OCI-LY7 (cell line): ENCODE data around the gene GTPBP2. TPM values are rescaled to one million over a fixed set of nuclear protein-coding genes. Genes with fewer than 3 reads are reported as not detected.

Experiments
- BruUV-seq: library from RNA; stranded (reverse); fragments of 400-500 nt; replicated peaks from 2 replicates; lab custom pipeline; 2021; lab: Mats Ljungman, UMichigan
- CTCF ChIA-PET: fragments of 300-600 bp; sonication (Branson Sonifier 250); formaldehyde crosslinking; loops from one replicate; lab custom pipeline; 2022; ENCODE audit warnings: antibody characterized with exemption; ENCODE audit not compliant: unreplicated experiment; lab: Charles Lee
- POLR2A ChIA-PET: fragments of 300-600 bp; sonication (Branson Sonifier 250); formaldehyde crosslinking; loops from one replicate; lab custom pipeline; 2022; ENCODE audit warnings: antibody characterized with exemption; lab: Charles Lee
- DNase-seq: peaks from one replicate; pipeline ENCODE4 v3.0.0-alpha.2; 2015; ENCODE audit warnings: low spot score
- H2AFZ ChIP-seq: fragments of 200-600 bp; sonication (generic), shearing (Covaris generic); 2 replicates; pipeline ENCODE4 v1.6.1; 2014; ENCODE audit warnings: mild to moderate bottlenecking, antibody characterized with exemption, low read length, moderate library complexity
- H3K27ac ChIP-seq: fragments of 200-600 bp; sonication (generic); 2 replicates; pipeline ENCODE4 v1.5.1; 2014; ENCODE audit warnings: mixed run types, low read depth, mild to moderate bottlenecking, moderate library complexity, low read length, inconsistent platforms; ENCODE audit not compliant: poor library complexity, severe bottlenecking
- H3K36me3 ChIP-seq: fragments of 200-600 bp; sonication (generic); 2 replicates; pipeline ENCODE4 v1.6.1; 2014; ENCODE audit warnings: mild to moderate bottlenecking, antibody characterized with exemption, low read length, moderate library complexity, mixed read lengths; ENCODE audit not compliant: insufficient read depth
- H3K4me1 ChIP-seq: fragments of 200-600 bp; sonication (generic); 2 replicates; pipeline ENCODE4 v1.5.1; 2014; ENCODE audit warnings: mild to moderate bottlenecking, low read length; ENCODE audit not compliant: insufficient read depth, poor library complexity, severe bottlenecking
- H3K4me2 ChIP-seq: fragments of 200-600 bp; sonication (generic); 2 replicates; pipeline ENCODE4 v1.6.1; 2014; ENCODE audit warnings: mild to moderate bottlenecking, low read length
- H3K4me3 ChIP-seq: fragments of 200-600 bp; sonication (generic); 2 replicates; pipeline ENCODE4 v1.5.1; 2014; ENCODE audit warnings: mild to moderate bottlenecking, low read depth, low read length; ENCODE audit not compliant: poor library complexity, severe bottlenecking
- H3K79me2 ChIP-seq: fragments of 200-600 bp; sonication (generic); 2 replicates; pipeline ENCODE4 v1.6.1; 2016; ENCODE audit warnings: low read depth, mild to moderate bottlenecking, low read length, moderate library complexity, mixed read lengths; ENCODE audit not compliant: insufficient read depth
- H3K9me2 ChIP-seq: fragments of 200-600 bp; sonication (generic); 2 replicates; pipeline ENCODE4 v1.6.1; 2016; ENCODE audit warnings: mild to moderate bottlenecking, low read length, mixed read lengths; ENCODE audit not compliant: insufficient read depth
- H3K9me3 ChIP-seq: fragments of 200-600 bp; sonication (generic); 2 replicates; pipeline ENCODE4 v1.6.1; 2014; ENCODE audit warnings: mild to moderate bottlenecking, mixed run types, low read length, mixed read lengths
- H4K20me1 ChIP-seq: fragments of 200-600 bp; sonication (generic); 2 replicates; pipeline ENCODE4 v1.6.1; 2014; ENCODE audit warnings: mild to moderate bottlenecking, antibody characterized with exemption, low read length, moderate library complexity, mixed read lengths; ENCODE audit not compliant: insufficient read depth
- EZH2phosphoT487 ChIP-seq: fragments of 200-600 bp; sonication (generic); IDR thresholded peaks from 2 replicates; pipeline ENCODE4 v1.6.1; 2018; ENCODE audit warnings: low read depth, borderline replicate concordance, mild to moderate bottlenecking, mixed run types, antibody characterized with exemption, low read length, moderate library complexity, mixed read lengths
- intact Hi-C: fragments of 100-400 bp; cut with micrococcal nuclease; formaldehyde crosslinking; loops from one replicate; pipeline ENCODE4 v1.10.0; 2022; ENCODE audit not compliant: unreplicated experiment
- total RNA-seq, 2 experiments: library from RNA; depleted of rRNA in 1 of 2; stranded (reverse); fragments of >200 nt in 1 of 2; shearing (Covaris generic) in 1 of 2; gene quantifications; 2 replicates each; pipeline ENCODE4 v1.2.3, GENCODE V29; 2014 to 2022
- TF ChIP-seq, protein P1 (sequence below): fragments of 200-600 bp; sonication (generic); conservative IDR thresholded peaks from 2 replicates; pipeline ENCODE4 v1.5.1; 2014; ENCODE audit warnings: mild to moderate bottlenecking, antibody characterized with exemption, low read length, moderate library complexity, mixed read lengths

Gene GTPBP2
- total RNA-seq, 2 experiments from 2014 or later: 64.8 to 86.5 TPM

DNA sequence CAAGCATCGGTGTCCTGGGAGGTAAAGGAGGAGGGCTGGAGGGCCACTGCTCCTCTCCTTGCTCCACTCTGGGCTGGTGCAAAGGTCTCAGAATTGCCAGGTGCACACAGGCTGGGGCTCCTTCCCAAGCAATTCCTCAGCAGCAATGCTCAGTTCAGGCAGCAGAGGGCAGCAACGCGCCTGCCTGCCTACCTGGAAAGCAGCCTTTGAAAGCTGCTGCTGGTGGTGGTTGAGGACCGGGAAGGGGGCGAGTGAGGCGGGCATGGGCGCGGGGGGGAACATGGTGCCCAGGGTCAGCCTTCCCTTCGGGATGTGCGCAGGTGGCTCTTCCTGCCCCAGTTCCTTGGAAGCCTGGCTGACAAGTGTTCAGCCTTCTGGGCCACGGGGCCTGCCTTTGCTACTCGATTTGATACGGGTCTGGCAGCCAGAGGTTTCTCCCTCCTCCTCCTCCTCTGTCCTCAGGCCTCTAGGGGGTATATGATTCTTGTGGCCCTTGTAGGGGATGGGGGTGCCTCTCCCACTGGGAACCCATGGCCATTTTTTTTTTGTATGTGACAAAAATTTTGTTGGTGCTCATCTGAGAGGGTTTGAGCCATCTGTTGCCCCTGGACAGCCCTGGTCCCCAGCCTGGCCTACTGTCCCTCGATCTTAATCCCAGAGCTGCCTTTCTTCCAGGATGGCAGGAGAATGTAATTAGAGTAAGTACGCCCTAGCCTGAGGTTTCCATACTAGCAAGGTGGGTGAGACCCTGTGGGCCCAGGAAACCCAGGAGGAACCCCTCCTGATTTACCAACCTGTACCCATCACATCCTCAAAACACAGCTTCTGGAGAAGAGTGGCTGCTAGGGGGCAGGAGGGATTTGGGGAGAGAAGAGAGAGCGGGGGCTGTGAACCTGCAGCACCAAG is 38.4 kb upstream of the GTPBP2 start:
- peak; percentile 78 for DNase-seq
- Histone ChIP-seq H3K79me2 (no peaks in the 10 kb centered on the region), H3K4me1 (peaks cover 10% of the 10 kb centered on the region), H3K9me3 (no peaks in the 10 kb centered on the region), H3K36me3 (peaks cover 26% of the 10 kb centered on the region), H4K20me1 (no peaks in the 10 kb centered on the region), H3K27ac (no peak overlapping the region), H3K4me3 (no peak overlapping the region), H3K9me2 (no peaks in the 10 kb centered on the region), H3K4me2 (peak overlapping the region; percentile 39; the same call in 1 of the 2 replicates), H2AFZ (no peak overlapping the region)
- CTCF ChIA-PET: interaction anchor here (0.6 to 1.7 kb wide), 6 partner anchors 20 to 411 kb away, joined by 3 to 7 read pairs (median 3); partner anchors contain the start of gene MRPS18A
- intact Hi-C loops: loop anchor here (1.0 to 5.0 kb wide), 10 partner anchors 39 to 412 kb away; no protein-coding TSS in a partner anchor
- TF ChIP-seq EZH2phosphoT487: no peak
- TF ChIP-seq, protein P1, sequence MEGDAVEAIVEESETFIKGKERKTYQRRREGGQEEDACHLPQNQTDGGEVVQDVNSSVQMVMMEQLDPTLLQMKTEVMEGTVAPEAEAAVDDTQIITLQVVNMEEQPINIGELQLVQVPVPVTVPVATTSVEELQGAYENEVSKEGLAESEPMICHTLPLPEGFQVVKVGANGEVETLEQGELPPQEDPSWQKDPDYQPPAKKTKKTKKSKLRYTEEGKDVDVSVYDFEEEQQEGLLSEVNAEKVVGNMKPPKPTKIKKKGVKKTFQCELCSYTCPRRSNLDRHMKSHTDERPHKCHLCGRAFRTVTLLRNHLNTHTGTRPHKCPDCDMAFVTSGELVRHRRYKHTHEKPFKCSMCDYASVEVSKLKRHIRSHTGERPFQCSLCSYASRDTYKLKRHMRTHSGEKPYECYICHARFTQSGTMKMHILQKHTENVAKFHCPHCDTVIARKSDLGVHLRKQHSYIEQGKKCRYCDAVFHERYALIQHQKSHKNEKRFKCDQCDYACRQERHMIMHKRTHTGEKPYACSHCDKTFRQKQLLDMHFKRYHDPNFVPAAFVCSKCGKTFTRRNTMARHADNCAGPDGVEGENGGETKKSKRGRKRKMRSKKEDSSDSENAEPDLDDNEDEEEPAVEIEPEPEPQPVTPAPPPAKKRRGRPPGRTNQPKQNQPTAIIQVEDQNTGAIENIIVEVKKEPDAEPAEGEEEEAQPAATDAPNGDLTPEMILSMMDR: peak; percentile 90
- no TSS peak for BruUV-seq
- POLR2A ChIA-PET: interaction anchor here (0.6 to 1.2 kb wide), 2 partner anchors 20 to 55 kb away, joined by 3 read pairs; partner anchors contain the start of gene MRPS18A

DNA sequence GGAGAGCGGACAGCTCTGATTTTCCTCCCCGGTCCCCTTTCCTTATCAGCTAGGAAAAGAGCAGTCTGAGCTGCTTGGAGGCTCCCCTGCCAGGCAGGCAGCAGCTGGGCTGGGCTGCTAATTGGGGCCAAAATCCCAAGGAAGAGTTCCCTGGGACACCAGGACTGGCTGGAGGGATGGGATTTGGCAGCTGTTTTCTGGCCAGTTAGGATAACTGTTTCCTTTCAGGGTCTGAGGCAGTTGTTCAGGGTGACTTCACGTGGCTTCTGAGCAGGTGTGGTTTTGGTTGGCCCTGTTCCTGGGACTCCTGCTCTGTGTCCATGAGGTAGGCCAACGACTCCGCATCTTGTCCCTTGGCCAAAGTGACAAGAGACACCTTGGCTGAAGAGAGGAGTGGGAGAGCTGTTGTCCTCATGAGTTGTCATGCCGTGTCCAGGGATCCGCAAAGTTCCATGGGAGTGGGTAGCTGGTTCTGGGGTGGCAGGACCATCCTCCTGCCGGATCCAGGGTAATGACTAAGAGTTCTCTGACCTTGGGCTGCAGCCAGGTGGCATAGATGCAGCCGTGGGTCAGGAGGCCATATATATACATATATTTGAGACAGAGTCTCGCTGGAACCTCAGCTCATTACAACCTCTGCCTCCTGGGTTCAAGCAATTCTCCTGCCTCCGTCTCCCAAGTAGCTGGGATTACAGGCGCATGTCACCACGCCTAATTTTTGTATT is 37.3 kb upstream of the GTPBP2 start:
- no peaks in the 10 kb centered on the region for H4K20me1 ChIP-seq
- H2AFZ ChIP-seq: no peak overlapping the region
- intact Hi-C loops: loop anchor here (2.0 to 5.0 kb wide), 3 partner anchors 150 to 336 kb away; no protein-coding TSS in a partner anchor
- no peaks in the 10 kb centered on the region for H3K9me2 ChIP-seq
- H3K36me3 ChIP-seq: peaks cover 15% of the 10 kb centered on the region
- H3K27ac ChIP-seq: no peak overlapping the region
- TF ChIP-seq, protein P1: no peak
- TF ChIP-seq EZH2phosphoT487: no peak
- no peaks in the 10 kb centered on the region for H3K9me3 ChIP-seq
- BruUV-seq: no TSS peak
- ChIA-PET POLR2A (interaction anchor here (1.7 kb wide), 1 partner anchor 36 kb away, joined by 5 read pairs; no protein-coding TSS in a partner anchor), CTCF (interaction anchor here (1.3 kb wide), 1 partner anchor 104 kb away, joined by 3 read pairs; no protein-coding TSS in a partner anchor)
- no peak for DNase-seq
- no peak overlapping the region for H3K4me3 ChIP-seq
- H3K79me2 ChIP-seq: no peaks in the 10 kb centered on the region
- H3K4me1 ChIP-seq: peaks cover 10% of the 10 kb centered on the region
- H3K4me2 ChIP-seq: no peak overlapping the region
